ENCODE measurements around the gene OR2AJ1. TPM values are rescaled to one million over a fixed set of nuclear protein-coding genes. Genes with fewer than 3 reads are reported as not detected.

Gene OR2AJ1
- total RNA-seq, 1 donor from 2014 or later: not detected

DNA sequence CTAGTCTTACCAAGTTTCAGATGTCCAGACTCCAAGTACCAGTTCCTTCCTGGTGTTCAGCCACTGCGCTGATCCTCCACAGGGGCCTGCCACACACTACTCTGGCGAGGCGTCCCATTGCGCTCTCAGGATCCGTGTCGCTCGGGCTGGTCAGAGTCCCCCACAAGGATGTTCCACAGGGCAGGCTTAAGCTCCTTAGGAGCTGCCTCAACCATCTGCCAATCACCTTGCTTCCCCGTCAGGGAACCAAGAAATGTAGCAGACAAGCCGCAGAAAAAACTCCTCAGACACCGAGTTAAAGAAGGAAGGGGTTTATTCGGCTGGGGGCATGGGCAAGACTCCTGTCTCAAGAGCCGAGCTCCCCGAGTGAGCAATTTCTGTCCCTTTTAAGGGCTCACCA is 19.5 kb upstream of the OR2AJ1 start:
- Mint-ChIP-seq H3K36me3 (no peaks in the 10 kb centered on the region), H3K4me3 (no peak overlapping the region), H3K9me3 (peaks cover 28% of the 10 kb centered on the region), H3K4me1 (no peaks in the 10 kb centered on the region), H3K27me3 (ENCODE audit: insufficient read depth, low read depth) (peaks cover 2% of the 10 kb centered on the region), H3K27ac (no peak overlapping the region)
- no peak overlapping the region for H3K4me2 ChIP-seq
- no peak overlapping the region for H3K4me3 ChIP-seq
- peaks cover under 1% of the 10 kb centered on the region for H3K9me3 ChIP-seq (ENCODE audit: low read depth)
- H3F3A ChIP-seq (ENCODE audit: low read depth): no peaks in the 10 kb centered on the region
- H2AFZ ChIP-seq (replicated peaks): no peak overlapping the region
- no peaks in the 10 kb centered on the region for H4K20me1 ChIP-seq (ENCODE audit: low read depth)
- no peak for TF ChIP-seq EZH2 (IDR thresholded peaks at IDR 0.05)
- no peak for TF ChIP-seq CTCF (IDR thresholded peaks at IDR 0.05)
- TF ChIP-seq EZH2phosphoT487 (IDR thresholded peaks at IDR 0.05): no peak
- no peaks in the 10 kb centered on the region for H3K36me3 ChIP-seq
- H3K4me1 ChIP-seq: no peaks in the 10 kb centered on the region
- no peaks in the 10 kb centered on the region for H3K79me2 ChIP-seq (ENCODE audit: low read depth)
- no peak for DNase-seq (ENCODE audit: low spot score)
- H3K27ac ChIP-seq: no peak overlapping the region
- H3K27me3 ChIP-seq: no peaks in the 10 kb centered on the region
- no peak overlapping the region for H3K9ac ChIP-seq

- H3K27me3 ChIP-seq: no peaks in the 10 kb centered on the region
- Mint-ChIP-seq H3K27ac (no peak overlapping the region), H3K36me3 (no peaks in the 10 kb centered on the region), H3K27me3 (ENCODE audit: insufficient read depth, low read depth) (peaks cover 2% of the 10 kb centered on the region), H3K4me3 (no peak overlapping the region), H3K4me1 (no peaks in the 10 kb centered on the region), H3K9me3 (peaks cover 31% of the 10 kb centered on the region)
- H3K79me2 ChIP-seq (ENCODE audit: low read depth): no peaks in the 10 kb centered on the region
- H3K9me3 ChIP-seq (ENCODE audit: low read depth): peaks cover 6% of the 10 kb centered on the region
- no peaks in the 10 kb centered on the region for H3F3A ChIP-seq (ENCODE audit: low read depth)
- TF ChIP-seq EZH2phosphoT487 (IDR thresholded peaks at IDR 0.05) (no peak), EZH2 (IDR thresholded peaks at IDR 0.05) (no peak), CTCF (IDR thresholded peaks at IDR 0.05) (no peak)
- no peak for DNase-seq (ENCODE audit: low spot score)
- H4K20me1 ChIP-seq (ENCODE audit: low read depth): no peaks in the 10 kb centered on the region
- no peak overlapping the region for H2AFZ ChIP-seq (replicated peaks)
- H3K4me1 ChIP-seq: no peaks in the 10 kb centered on the region
- no peak overlapping the region for H3K9ac ChIP-seq
- no peak overlapping the region for H3K4me2 ChIP-seq
- H3K4me3 ChIP-seq: no peak overlapping the region
- H3K36me3 ChIP-seq: no peaks in the 10 kb centered on the region
- no peak overlapping the region for H3K27ac ChIP-seq
Observed at GRCh38 chr1:247905910-247906503, 18.7 kb upstream of the OR2AJ1 start.

- no peaks in the 10 kb centered on the region for H3K36me3 ChIP-seq
- H3K9me3 ChIP-seq (ENCODE audit: low read depth): peaks cover 11% of the 10 kb centered on the region
- H3K9me3 Mint-ChIP-seq: peaks cover 35% of the 10 kb centered on the region
- no peak for DNase-seq (ENCODE audit: low spot score)
- no peaks in the 10 kb centered on the region for H3K79me2 ChIP-seq (ENCODE audit: low read depth)
- no peak overlapping the region for H3K9ac ChIP-seq
- peaks cover 2% of the 10 kb centered on the region for H3K27me3 Mint-ChIP-seq (ENCODE audit: insufficient read depth, low read depth)
- no peaks in the 10 kb centered on the region for H3K36me3 Mint-ChIP-seq
- TF ChIP-seq CTCF (IDR thresholded peaks at IDR 0.05) (no peak), EZH2 (IDR thresholded peaks at IDR 0.05) (no peak), EZH2phosphoT487 (IDR thresholded peaks at IDR 0.05) (no peak)
- H3K4me3 Mint-ChIP-seq: no peak overlapping the region
- H4K20me1 ChIP-seq (ENCODE audit: low read depth): no peaks in the 10 kb centered on the region
- no peaks in the 10 kb centered on the region for H3K4me1 ChIP-seq
- no peak overlapping the region for H3K4me2 ChIP-seq
- H3F3A ChIP-seq (ENCODE audit: low read depth): no peaks in the 10 kb centered on the region
- no peak overlapping the region for H3K27ac ChIP-seq
- H3K27ac Mint-ChIP-seq: no peak overlapping the region
- H3K4me3 ChIP-seq: no peak overlapping the region
- H3K4me1 Mint-ChIP-seq: no peaks in the 10 kb centered on the region
- H2AFZ ChIP-seq (replicated peaks): no peak overlapping the region
- no peaks in the 10 kb centered on the region for H3K27me3 ChIP-seq
Observed at GRCh38 chr1:247906504-247907047, 18.1 kb upstream of the OR2AJ1 start.
